Small intestine (tissue), 7 donors: ENCODE measurements around the gene AQP6. TPM values are rescaled to one million over a fixed set of nuclear protein-coding genes. Genes with fewer than 3 reads are reported as not detected.
A peak's percentile ranks its signal among the peaks of the same experiment; 100 is the strongest.
"Not testable (repeated sequence)": the region's sequence is repeated elsewhere in the genome, so short reads cannot be mapped to it uniquely, and the experiment has no call there.

Source experiments
- DNase-seq, 2 donors: peaks; one replicate each; pipeline versions ENCODE4 v3.0.0 to v3.0.0-alpha.2; 2013
- FAIRE-seq: peaks from 2 replicates; lab custom pipeline; 2012; peaks lifted over from hg19 to GRCh38; lab: Jason Lieb, UNC
- H3K27ac ChIP-seq, 3 donors: one replicate each; pipeline ENCODE4 v1.5.1; 2013; ENCODE audit warnings: low read length in 2 of 3, mild to moderate bottlenecking in 2 of 3, control low read depth in 1 of 3, inconsistent platforms in 1 of 3, low read depth in 1 of 3, moderate library complexity in 1 of 3
- H3K27me3 ChIP-seq, 3 donors: one replicate each; pipeline ENCODE4 v1.6.1; 2013; ENCODE audit warnings: low read length in 3 of 3, inconsistent platforms in 1 of 3; ENCODE audit not compliant: control insufficient read depth in 3 of 3, insufficient read depth in 3 of 3
- H3K36me3 ChIP-seq, 3 donors: one replicate each; pipeline ENCODE4 v1.6.1; 2013; ENCODE audit warnings: low read length in 3 of 3, inconsistent platforms in 1 of 3, low read depth in 1 of 3, mild to moderate bottlenecking in 1 of 3, moderate library complexity in 1 of 3; ENCODE audit not compliant: control insufficient read depth in 3 of 3, insufficient read depth in 2 of 3
- H3K4me1 ChIP-seq, 3 donors: one replicate each; pipeline ENCODE4 v1.6.1; 2013; ENCODE audit warnings: low read length in 2 of 3, inconsistent platforms in 1 of 3, low read depth in 1 of 3, mild to moderate bottlenecking in 1 of 3, moderate library complexity in 1 of 3; ENCODE audit not compliant: control insufficient read depth in 3 of 3, insufficient read depth in 2 of 3
- H3K4me3 ChIP-seq, 3 donors: one replicate each; pipeline ENCODE4 v1.5.1; 2013; ENCODE audit warnings: low read length in 3 of 3, control low read depth in 1 of 3, inconsistent platforms in 1 of 3, low read depth in 1 of 3, mild to moderate bottlenecking in 1 of 3, moderate library complexity in 1 of 3
- H3K9me3 ChIP-seq, 2 donors: one replicate each; pipeline ENCODE4 v1.6.1; 2013; ENCODE audit warnings: low read depth in 1 of 2, low read length in 1 of 2; ENCODE audit not compliant: control insufficient read depth in 2 of 2, insufficient read depth in 1 of 2
- WGBS, 3 donors: extraction: QIAGEN DNeasy Blood & Tissue Kit; methylation state at CpG; one replicate each; pipeline ENCODE4 v1.1.7; 2013; 5-methylcytosine and 5-hydroxymethylcytosine counted together
- polyA plus RNA-seq, 4 donors: library from polyadenylated mRNA; stranded (reverse) in 3 of 4; unstranded in 1 of 4; fragments of 200-250 nt in 3 of 4; fragments of 120-200 nt in 1 of 4; gene quantifications; one replicate each; pipeline versions ENCODE4 v1.2.1 to v1.2.3, GENCODE V29; 2013
- donor health status: healthy with polysubstance abuse.
- donor health status: control.
- donor health status: control.
- donor health status: Bipolar disorder and iron deficiency.
- donor health status: healthy.

AQP6 gene
- polyA plus RNA-seq, 4 donors: 0.09 to 0.31 TPM; not detected in 2

DNA sequence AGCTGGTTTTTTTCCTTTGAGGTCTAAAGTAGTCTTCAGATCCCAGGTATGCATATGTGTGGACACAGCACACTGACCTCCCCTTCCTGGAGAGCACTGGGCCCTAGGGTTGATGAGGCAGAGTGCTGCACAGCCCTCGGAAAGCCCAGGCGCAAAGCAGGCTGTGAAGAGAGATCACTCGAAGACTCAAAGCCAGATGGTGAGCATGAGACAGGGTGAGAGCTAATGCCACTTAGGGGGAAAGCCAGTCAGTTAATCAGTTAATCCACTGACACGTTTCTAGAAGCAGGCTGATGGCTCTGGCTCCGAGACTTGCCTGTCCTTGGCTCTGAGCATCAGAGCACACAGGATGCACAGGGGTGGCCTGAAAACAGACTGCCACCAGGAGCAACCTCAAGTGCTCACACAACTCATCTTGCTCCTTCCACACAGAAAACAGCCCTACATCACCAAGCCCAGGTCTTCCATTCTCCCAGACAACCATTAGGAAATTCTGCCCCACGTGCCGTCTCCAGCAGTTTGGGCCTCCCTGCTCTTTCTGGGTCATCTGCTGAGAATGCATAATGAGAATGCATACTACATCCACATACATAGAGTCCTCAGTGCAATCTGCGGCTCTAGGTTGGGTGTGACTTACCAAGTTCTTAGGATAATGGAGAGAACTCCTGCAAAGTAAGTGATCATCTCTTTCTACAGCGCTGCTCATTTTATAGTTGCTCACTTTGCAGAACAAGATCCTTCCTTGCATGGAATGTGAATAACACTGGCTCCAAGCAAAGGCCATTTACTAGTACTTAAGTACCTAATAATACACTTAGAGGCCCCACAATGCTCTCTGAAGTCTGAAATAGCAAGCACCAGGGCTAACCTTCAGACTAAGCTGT, 12.0 kb downstream of the AQP6 start:
- no peak for FAIRE-seq
- no peaks in the 10 kb centered on the region for H3K27me3 ChIP-seq
- no peak overlapping the region for H3K4me3 ChIP-seq
- H3K9me3 ChIP-seq: no peaks in the 10 kb centered on the region
- DNase-seq: no peak
- 84 to 88% (median 86%) methylated on average over 9 of the region's 9 CpGs for WGBS, 3 donors
- H3K36me3 ChIP-seq: peaks cover 0 to 2% (median 0%) of the 10 kb centered on the region in 3 donors
- peak overlapping the region in 1 of 3 donors; percentile 21 for H3K27ac ChIP-seq
- H3K4me1 ChIP-seq: peaks cover 0 to 18% (median 0%) of the 10 kb centered on the region in 3 donors

DNA sequence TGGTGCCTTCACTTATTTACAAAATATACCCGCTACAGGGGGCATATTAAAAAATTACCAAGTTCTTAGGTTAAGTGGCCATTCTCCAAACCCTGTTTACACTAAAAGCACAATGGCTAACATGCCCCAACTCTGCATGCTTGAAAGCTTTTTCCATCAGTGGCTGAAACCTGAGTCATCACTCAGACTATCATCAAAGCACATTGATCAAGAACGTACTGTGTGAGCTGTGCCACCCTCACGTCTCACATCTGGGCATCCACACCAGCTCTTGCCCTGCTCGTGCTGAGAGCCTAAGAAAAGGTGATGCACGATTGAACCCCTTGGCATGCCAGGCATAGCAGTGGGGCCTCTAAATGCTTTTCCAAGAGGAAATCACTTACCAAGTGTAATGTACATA, 13.2 kb downstream of the AQP6 start:
- Histone ChIP-seq H3K4me1 (peaks cover 0 to 18% (median 0%) of the 10 kb centered on the region in 3 donors), H3K27me3 (no peaks in the 10 kb centered on the region), H3K27ac (no peak overlapping the region), H3K9me3 (no peaks in the 10 kb centered on the region), H3K4me3 (no peak overlapping the region), H3K36me3 (peaks cover 0 to 2% (median 0%) of the 10 kb centered on the region in 3 donors)
- WGBS, 3 donors: 91 to 95% (median 93%) methylated on average over 5 of the region's 5 CpGs
- FAIRE-seq (no peak), DNase-seq (no peak)

DNA sequence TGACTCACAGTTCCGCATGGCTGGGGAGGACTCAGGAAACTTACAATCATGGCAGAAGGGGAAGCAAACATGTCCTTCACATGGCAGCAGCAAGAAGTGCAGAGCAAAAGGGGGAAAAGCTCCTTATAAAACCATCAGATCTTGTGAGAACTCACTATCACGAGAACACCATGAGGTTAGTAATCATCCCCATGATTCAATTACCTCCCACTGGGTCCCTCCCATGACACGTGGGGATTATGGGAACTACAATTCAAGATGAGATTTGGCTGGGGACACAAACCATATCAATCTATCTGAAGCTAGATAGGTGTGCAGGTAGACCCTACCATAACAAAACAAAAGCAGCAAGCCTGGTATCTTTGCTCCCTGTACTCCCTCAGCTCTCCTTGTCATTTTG, 13.7 kb downstream of the AQP6 start:
- H3K4me3 ChIP-seq, DNase-seq, H3K27ac ChIP-seq, H3K27me3 ChIP-seq, FAIRE-seq, H3K36me3 ChIP-seq, H3K9me3 ChIP-seq: not testable (repeated sequence)
- H3K4me1 ChIP-seq: peaks cover 0 to 18% (median 0%) of the 10 kb centered on the region in 3 donors
- WGBS, 3 donors: 89 to 95% (median 92%) methylated on average over 3 of the region's 3 CpGs

DNA sequence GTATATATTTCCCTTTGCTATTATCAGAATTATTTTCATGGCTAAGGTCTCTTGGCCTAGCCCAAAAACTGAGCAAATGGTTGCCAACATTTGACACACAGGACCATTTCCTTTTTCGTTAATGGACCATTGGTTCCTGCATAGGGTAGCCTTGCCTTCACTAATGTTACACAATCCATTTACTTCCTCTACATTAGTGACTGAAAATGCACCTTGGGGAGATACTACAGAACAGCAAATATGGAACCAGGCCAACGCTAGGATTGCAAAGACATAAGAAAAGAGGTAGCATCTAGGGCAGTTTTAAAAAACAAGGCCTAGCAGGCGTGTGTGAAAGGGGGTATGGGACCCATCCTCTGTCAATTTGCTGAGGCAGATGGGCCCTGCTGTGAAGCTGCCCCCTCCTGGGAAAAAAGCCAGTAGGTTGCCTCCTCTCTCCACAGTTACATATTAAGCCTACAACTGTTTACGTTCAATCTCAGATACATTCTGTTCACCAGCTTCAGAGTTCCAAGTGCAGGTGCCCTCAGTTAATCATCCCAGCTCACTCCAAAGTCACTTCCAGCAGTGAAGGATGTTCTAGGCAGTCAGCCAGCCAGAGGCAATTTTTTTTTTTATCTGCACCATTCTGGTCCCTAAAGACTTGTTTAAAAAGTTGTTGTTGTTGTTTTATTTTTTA, 15.0 kb downstream of the AQP6 start:
- FAIRE-seq (no peak), DNase-seq (no peak)
- no peak overlapping the region for H3K4me3 ChIP-seq
- 64 to 75% (median 72%) methylated on average over 4 of the region's 4 CpGs for WGBS, 3 donors
- H3K9me3 ChIP-seq: no peaks in the 10 kb centered on the region
- H3K27ac ChIP-seq: no peak overlapping the region
- peaks cover 0 to 11% (median 0%) of the 10 kb centered on the region in 3 donors for H3K36me3 ChIP-seq
- H3K27me3 ChIP-seq: no peaks in the 10 kb centered on the region
- peaks cover 0 to 18% (median 0%) of the 10 kb centered on the region in 3 donors for H3K4me1 ChIP-seq

DNA sequence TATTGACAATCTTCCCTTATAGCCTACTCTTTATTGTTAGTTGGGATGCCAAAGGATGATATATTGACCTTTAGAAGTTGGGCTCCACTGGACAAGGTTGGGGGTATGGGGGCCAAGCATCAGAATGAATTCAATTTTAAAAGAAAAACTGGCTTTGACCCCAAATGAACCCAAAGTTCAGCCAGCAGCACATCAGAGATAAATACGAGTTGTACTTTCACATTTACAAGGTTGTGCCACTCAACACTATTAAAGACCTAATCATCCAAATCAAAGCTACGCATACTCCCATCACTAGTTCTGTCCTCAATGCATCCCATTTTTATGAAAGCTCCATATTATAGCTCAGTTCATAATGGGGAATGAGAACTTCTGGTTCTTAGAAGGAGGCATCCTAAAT, 16.7 kb downstream of the AQP6 start:
- not testable (repeated sequence) for H3K9me3 ChIP-seq, FAIRE-seq, H3K27ac ChIP-seq, DNase-seq, H3K27me3 ChIP-seq, H3K4me1 ChIP-seq, H3K4me3 ChIP-seq
- H3K36me3 ChIP-seq: peaks cover 0 to 17% (median 6%) of the 10 kb centered on the region in 3 donors
- WGBS, 3 donors: 77 to 81% (median 80%) methylated on average over 2 of the region's 2 CpGs

DNA sequence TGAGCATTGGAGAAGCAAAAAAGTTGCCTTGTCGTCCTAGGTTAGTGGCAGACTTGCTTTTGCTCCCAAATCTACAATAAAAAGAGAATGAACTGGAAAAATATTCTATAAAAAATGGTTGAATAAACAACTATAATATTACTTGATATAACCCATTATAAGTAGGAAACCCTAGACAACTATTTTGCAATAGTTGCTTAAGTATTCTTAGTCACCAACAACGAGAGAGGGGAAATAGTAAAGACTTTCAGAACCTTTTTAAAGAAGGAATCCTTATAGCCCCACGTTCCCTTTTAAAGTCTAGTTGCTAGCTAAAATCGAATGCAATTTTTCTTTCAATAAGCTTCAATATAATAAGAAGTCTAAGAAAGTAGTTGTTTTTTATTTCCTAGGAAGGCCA, 17.5 kb downstream of the AQP6 start:
- no peaks in the 10 kb centered on the region for H3K27me3 ChIP-seq
- H3K4me1 ChIP-seq: peaks cover 0 to 5% (median 0%) of the 10 kb centered on the region in 3 donors
- DNase-seq (no peak), FAIRE-seq (no peak)
- no peaks in the 10 kb centered on the region for H3K9me3 ChIP-seq
- peaks cover 0 to 20% (median 6%) of the 10 kb centered on the region in 3 donors for H3K36me3 ChIP-seq
- no peak overlapping the region for H3K27ac ChIP-seq
- H3K4me3 ChIP-seq: no peak overlapping the region
- WGBS, 3 donors: 86 to 97% (median 90%) methylated on average over 4 of the region's 4 CpGs

DNA sequence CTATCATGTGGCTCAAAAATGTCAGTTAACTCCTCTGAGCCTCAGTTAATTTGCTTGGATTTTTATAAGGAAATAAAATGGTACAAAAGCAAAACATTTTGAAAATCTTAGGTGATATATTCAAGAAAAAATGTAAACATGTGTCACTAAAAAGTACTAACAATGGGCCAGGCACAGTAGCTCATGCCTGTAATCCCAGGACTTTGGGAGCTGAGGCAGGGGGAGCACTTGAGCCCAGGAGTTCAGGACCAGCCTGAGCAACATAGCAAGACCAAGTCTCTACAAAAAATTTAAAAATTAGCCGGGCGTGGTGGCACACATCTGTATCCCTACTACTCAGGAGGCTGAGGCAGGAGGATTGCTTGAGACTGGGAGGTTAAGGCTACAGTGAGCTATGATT, 25.7 kb downstream of the AQP6 start:
- FAIRE-seq (no peak), DNase-seq (no peak)
- Histone ChIP-seq H3K4me1 (no peaks in the 10 kb centered on the region), H3K4me3 (no peak overlapping the region), H3K27ac (no peak overlapping the region), H3K9me3 (no peaks in the 10 kb centered on the region), H3K36me3 (peaks cover 3 to 37% (median 6%) of the 10 kb centered on the region in 3 donors), H3K27me3 (no peaks in the 10 kb centered on the region)
- 89 to 95% (median 92%) methylated on average over 2 of the region's 2 CpGs for WGBS, 3 donors

DNA sequence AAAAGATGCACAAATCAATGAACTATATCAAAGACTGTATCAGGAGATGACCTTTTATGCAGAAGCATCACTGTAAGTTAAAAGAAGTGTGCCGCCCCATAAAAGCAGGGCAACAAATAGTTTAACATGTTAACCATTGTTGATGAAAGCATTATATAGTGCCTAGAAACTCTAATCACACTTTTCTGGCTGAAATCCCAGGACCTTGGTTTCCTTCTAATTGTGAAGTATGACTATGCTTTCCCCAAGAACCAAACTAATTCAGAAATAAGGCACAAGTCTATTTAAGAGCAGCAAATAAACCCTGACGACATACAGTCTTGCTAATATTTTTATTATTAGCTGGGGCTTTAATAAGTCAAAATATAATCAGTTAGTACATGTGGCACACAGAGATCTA, 30.8 kb downstream of the AQP6 start:
- no peak for DNase-seq

More for the DNA sequence above, 30.8 kb downstream of the AQP6 start:
- Histone ChIP-seq H3K4me3 (no peak overlapping the region), H3K4me1 (no peaks in the 10 kb centered on the region), H3K36me3 (peaks cover 3 to 21% (median 4%) of the 10 kb centered on the region in 3 donors), H3K27ac (no peak overlapping the region), H3K27me3 (no peaks in the 10 kb centered on the region), H3K9me3 (no peaks in the 10 kb centered on the region)
- 78 to 90% (median 80%) methylated on average over 2 of the region's 2 CpGs for WGBS, 3 donors
- no peak for FAIRE-seq
